SK-N-SH (cell line): ENCODE results near the gene RBBP5. TPM values are rescaled to one million over a fixed set of nuclear protein-coding genes. Genes with fewer than 3 reads are reported as not detected.

Source experiments
- CTCF ChIA-PET: fragments of 300-600, 350-600 bp; formaldehyde crosslinking; extraction: SDS; loops from one replicate; lab custom pipeline; 2021; lab: Yijun Ruan, JAX
- POLR2A ChIA-PET: fragments of 350-600 bp; sonication (Branson Sonifier 250); formaldehyde crosslinking; extraction: SDS; loops from one replicate; lab custom pipeline; 2020; ENCODE audit warnings: antibody characterized with exemption, inconsistent platforms; lab: Yijun Ruan, JAX
- DNase-seq: peaks from one replicate; pipeline ENCODE4 v3.0.0; 2012
- H2AFZ ChIP-seq: fragments of 200-600 bp; sonication (generic); 2 replicates; pipeline ENCODE4 v1.8.1; 2016; ENCODE audit warnings: antibody characterized with exemption, mild to moderate bottlenecking, low read depth
- H3F3A ChIP-seq: fragments of 200-600 bp; sonication (generic); replicated peaks from 2 replicates; pipeline ENCODE3; 2016; ENCODE audit warnings: antibody characterized with exemption, mild to moderate bottlenecking; ENCODE audit not compliant: insufficient read depth
- H3K27ac ChIP-seq, 2 experiments: fragments of 200-500 bp in 1 of 2; fragments of 200-600 bp in 1 of 2; sonication (Bioruptor generic) in 1 of 2; sonication (generic), shearing (Covaris generic) in 1 of 2; 2 replicates each; pipeline versions ENCODE4 v1.5.1 to v1.6.1; 2014 to 2016; ENCODE audit warnings: low read depth in 2 of 2, inconsistent platforms in 1 of 2, low read length in 1 of 2, mild to moderate bottlenecking in 1 of 2, mixed read lengths in 1 of 2
- H3K27me3 ChIP-seq: fragments of 200-600 bp; sonication (generic), shearing (Covaris generic); 2 replicates; pipeline ENCODE4 v1.6.1; 2016; ENCODE audit warnings: mixed run types; ENCODE audit not compliant: insufficient read depth
- H3K36me3 ChIP-seq, 2 experiments: fragments of 200-500 bp in 1 of 2; fragments of 200-600 bp in 1 of 2; sonication (Bioruptor generic) in 1 of 2; sonication (generic) in 1 of 2; replicated peaks in 1 of 2; 2 replicates each; pipeline versions ENCODE3 to v1.5.1; 2014 to 2016; ENCODE audit warnings: low read length in 1 of 2, mild to moderate bottlenecking in 1 of 2; ENCODE audit not compliant: insufficient read depth in 2 of 2, control insufficient read depth in 1 of 2
- H3K4me1 ChIP-seq, 2 experiments: fragments of 200-500 bp in 1 of 2; fragments of 200-600 bp in 1 of 2; sonication (Bioruptor generic) in 1 of 2; sonication (generic), shearing (Covaris generic) in 1 of 2; 2 replicates each; pipeline versions ENCODE4 v1.5.1 to v1.6.1; 2014 to 2016; ENCODE audit warnings: low read depth in 1 of 2, low read length in 1 of 2, mixed run types in 1 of 2; ENCODE audit not compliant: insufficient read depth in 2 of 2, control insufficient read depth in 1 of 2
- H3K4me2 ChIP-seq: fragments of 200-600 bp; sonication (generic), shearing (Covaris generic); 2 replicates; pipeline ENCODE4 v1.6.1; 2017; ENCODE audit warnings: mixed run types
- H3K4me3 ChIP-seq, 2 experiments: fragments of 200-500 bp in 1 of 2; fragments of 200-600 bp in 1 of 2; sonication (Bioruptor generic) in 1 of 2; sonication (generic), shearing (Covaris generic) in 1 of 2; 2 replicates each; pipeline versions ENCODE4 v1.5.1 to v1.8.1; 2014 to 2016; ENCODE audit warnings: low read depth in 2 of 2, inconsistent platforms in 1 of 2, low read length in 1 of 2, mild to moderate bottlenecking in 1 of 2, mixed read lengths in 1 of 2, moderate library complexity in 1 of 2
- H3K79me2 ChIP-seq: fragments of 200-600 bp; sonication (generic); 2 replicates; pipeline ENCODE4 v1.8.1; 2017; ENCODE audit warnings: mild to moderate bottlenecking; ENCODE audit not compliant: insufficient read depth
- H3K9ac ChIP-seq: fragments of 200-600 bp; sonication (generic); 2 replicates; pipeline ENCODE4 v1.6.1; 2017; ENCODE audit warnings: mixed run types
- H3K9me2 ChIP-seq: fragments of 200-600 bp; sonication (generic); 2 replicates; pipeline ENCODE4 v1.6.1; 2017; ENCODE audit warnings: mixed run types
- H3K9me3 ChIP-seq: fragments of 200-600 bp; sonication (generic); 2 replicates; pipeline ENCODE4 v1.6.1; 2017; ENCODE audit warnings: mixed run types, mild to moderate bottlenecking, moderate library complexity
- H4K20me1 ChIP-seq: fragments of 200-600 bp; sonication (generic); 2 replicates; pipeline ENCODE4 v1.6.1; 2017; ENCODE audit warnings: mild to moderate bottlenecking, mixed run types; ENCODE audit not compliant: insufficient read depth
- CHD2 ChIP-seq: fragments of 150-350 bp; IDR thresholded peaks from 2 replicates; pipeline ENCODE4 v1.6.1; 2018; ENCODE audit warnings: low read length; ENCODE audit not compliant: partially characterized antibody
- EP300 ChIP-seq, 2 experiments: IDR thresholded peaks; 2 replicates each; pipeline versions ENCODE4 v1.4.0 to v1.6.1; 2012; ENCODE audit warnings: borderline replicate concordance in 1 of 2, low read depth in 1 of 2, low read length in 1 of 2
- EZH2phosphoT487 ChIP-seq: fragments of 200-600 bp; sonication (generic); IDR thresholded peaks from 2 replicates; pipeline ENCODE4 v1.6.1; 2017; ENCODE audit warnings: low read depth, mixed run types, mild to moderate bottlenecking, antibody characterized with exemption, moderate library complexity, borderline replicate concordance
- FOSL2 ChIP-seq: IDR thresholded peaks from 2 replicates; pipeline ENCODE4 v1.4.0; 2012; ENCODE audit warnings: low read depth, mild to moderate bottlenecking, moderate library complexity, borderline replicate concordance
- GABPA ChIP-seq: IDR thresholded peaks from 2 replicates; pipeline ENCODE4 v1.4.0; 2012; ENCODE audit warnings: low read depth, mild to moderate bottlenecking
- GATA2 ChIP-seq: sonication (generic); formaldehyde crosslinking; IDR thresholded peaks from 2 replicates; pipeline ENCODE4 v1.5.0; 2020; ENCODE audit warnings: mild to moderate bottlenecking, missing genetic modification reagents
- JUND ChIP-seq: IDR thresholded peaks from 2 replicates; pipeline ENCODE4 v1.4.0; 2012
- MXI1 ChIP-seq: IDR thresholded peaks from 2 replicates; pipeline ENCODE4 v1.6.1; 2012; ENCODE audit warnings: mild to moderate bottlenecking, low read depth, low read length, improper control_type of control experiment
- NFIC ChIP-seq: IDR thresholded peaks from 2 replicates; pipeline ENCODE4 v1.4.0; 2012; ENCODE audit warnings: borderline replicate concordance
- NRF1 ChIP-seq: IDR thresholded peaks from 2 replicates; pipeline ENCODE4 v1.6.1; 2012; ENCODE audit warnings: low read depth, mild to moderate bottlenecking, low read length
- PBX3 ChIP-seq: IDR thresholded peaks from 2 replicates; pipeline ENCODE4; 2012
- POLR2AphosphoS5 ChIP-seq: IDR thresholded peaks from 2 replicates; pipeline ENCODE4 v1.6.1; 2012; ENCODE audit warnings: low read depth, low read length
- RAD21 ChIP-seq: IDR thresholded peaks from 2 replicates; pipeline ENCODE4 v1.6.1; 2012; ENCODE audit warnings: mild to moderate bottlenecking, low read length
- RXRA ChIP-seq: IDR thresholded peaks from 2 replicates; pipeline ENCODE4 v1.4.0; 2012; ENCODE audit warnings: low read depth, mild to moderate bottlenecking, borderline replicate concordance
- SMC3 ChIP-seq: IDR thresholded peaks from 2 replicates; pipeline ENCODE4 v1.6.1; 2012; ENCODE audit warnings: low read depth, low read length, improper control_type of control experiment
- TAF1 ChIP-seq: IDR thresholded peaks from 2 replicates; pipeline ENCODE4 v1.6.1; 2012; ENCODE audit warnings: low read depth, mild to moderate bottlenecking, low read length, moderate library complexity, borderline replicate concordance
- TEAD4 ChIP-seq: IDR thresholded peaks from 2 replicates; pipeline ENCODE4 v1.4.0; 2012; ENCODE audit warnings: mild to moderate bottlenecking, borderline replicate concordance; ENCODE audit not compliant: insufficient read depth
- YY1 ChIP-seq: IDR thresholded peaks from 2 replicates; pipeline ENCODE4 v1.4.0; 2012; ENCODE audit warnings: low read depth, mild to moderate bottlenecking
- WGBS: methylation state at CpG from one replicate; pipeline ENCODE4 v1.1.6; 2017; ENCODE audit warnings: low lambda C conversion rate; 5-methylcytosine and 5-hydroxymethylcytosine counted together
- polyA plus RNA-seq, 3 experiments: library from polyadenylated mRNA; depleted of rRNA; stranded (reverse); fragments of >200 nt; gene quantifications; 2 replicates each; pipeline ENCODE4 v1.2.3, GENCODE V29; 2012
- TF ChIP-seq, protein P1 (sequence below): IDR thresholded peaks from 2 replicates; pipeline ENCODE4 v1.4.0; 2012; ENCODE audit warnings: low read depth, borderline replicate concordance
- TF ChIP-seq, protein P2 (sequence below): fragments of 200-600 bp; sonication (generic); IDR thresholded peaks from 2 replicates; pipeline ENCODE4 v1.6.1; 2017; ENCODE audit warnings: antibody characterized with exemption, mild to moderate bottlenecking, moderate library complexity

The RBBP5 gene
- polyA plus RNA-seq, 1 of the 3 experiments (the other 2 are of a cell fraction), result 5.7 TPM

- no peak overlapping the region for H3K9ac ChIP-seq
- H3K27ac ChIP-seq, result no peak overlapping the region
- no peaks in the 10 kb centered on the region for H4K20me1 ChIP-seq
- TF ChIP-seq RXRA, result no peak
- TF ChIP-seq CHD2, result no peak
- TF ChIP-seq YY1, result no peak
- TF ChIP-seq JUND, result no peak
- no peak for TF ChIP-seq GABPA
- no peak for TF ChIP-seq MXI1
- TF ChIP-seq TEAD4, result no peak
- TF ChIP-seq POLR2AphosphoS5, result no peak
- no peak for TF ChIP-seq FOSL2
- TF ChIP-seq, protein P1, sequence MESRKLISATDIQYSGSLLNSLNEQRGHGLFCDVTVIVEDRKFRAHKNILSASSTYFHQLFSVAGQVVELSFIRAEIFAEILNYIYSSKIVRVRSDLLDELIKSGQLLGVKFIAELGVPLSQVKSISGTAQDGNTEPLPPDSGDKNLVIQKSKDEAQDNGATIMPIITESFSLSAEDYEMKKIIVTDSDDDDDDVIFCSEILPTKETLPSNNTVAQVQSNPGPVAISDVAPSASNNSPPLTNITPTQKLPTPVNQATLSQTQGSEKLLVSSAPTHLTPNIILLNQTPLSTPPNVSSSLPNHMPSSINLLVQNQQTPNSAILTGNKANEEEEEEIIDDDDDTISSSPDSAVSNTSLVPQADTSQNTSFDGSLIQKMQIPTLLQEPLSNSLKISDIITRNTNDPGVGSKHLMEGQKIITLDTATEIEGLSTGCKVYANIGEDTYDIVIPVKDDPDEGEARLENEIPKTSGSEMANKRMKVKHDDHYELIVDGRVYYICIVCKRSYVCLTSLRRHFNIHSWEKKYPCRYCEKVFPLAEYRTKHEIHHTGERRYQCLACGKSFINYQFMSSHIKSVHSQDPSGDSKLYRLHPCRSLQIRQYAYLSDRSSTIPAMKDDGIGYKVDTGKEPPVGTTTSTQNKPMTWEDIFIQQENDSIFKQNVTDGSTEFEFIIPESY, result no peak
- TF ChIP-seq SMC3, result no peak
- TF ChIP-seq, all 33 proteins: peak for 0
- Histone ChIP-seq H3K9me3 (no peaks in the 10 kb centered on the region), H3K36me3 (peaks cover 0 to 4% of the 10 kb centered on the region in 2 experiments), H3K4me3 (no peak overlapping the region), H2AFZ (no peak overlapping the region), H3F3A (peaks cover 18% of the 10 kb centered on the region), H3K4me2 (no peak overlapping the region), H3K4me1 (peaks cover 0 to 3% of the 10 kb centered on the region in 2 experiments; a peak in 1 of 4 replicates), H3K9me2 (no peaks in the 10 kb centered on the region), H3K79me2 (peaks cover 25% of the 10 kb centered on the region; the same call in 1 of the 2 replicates), H3K27me3 (no peaks in the 10 kb centered on the region)
- ChIA-PET POLR2A (no interaction called here), CTCF (interaction anchor here (0.6 kb wide), 1 partner anchor 621 kb away, joined by 3 read pairs; no protein-coding TSS in a partner anchor)
- 92% methylated on average over 10 of the region's 10 CpGs for WGBS
- no peak for DNase-seq
Measured at GRCh38 chr1:205169248-205169647, 47.5 kb upstream of the RBBP5 start.

DNA sequence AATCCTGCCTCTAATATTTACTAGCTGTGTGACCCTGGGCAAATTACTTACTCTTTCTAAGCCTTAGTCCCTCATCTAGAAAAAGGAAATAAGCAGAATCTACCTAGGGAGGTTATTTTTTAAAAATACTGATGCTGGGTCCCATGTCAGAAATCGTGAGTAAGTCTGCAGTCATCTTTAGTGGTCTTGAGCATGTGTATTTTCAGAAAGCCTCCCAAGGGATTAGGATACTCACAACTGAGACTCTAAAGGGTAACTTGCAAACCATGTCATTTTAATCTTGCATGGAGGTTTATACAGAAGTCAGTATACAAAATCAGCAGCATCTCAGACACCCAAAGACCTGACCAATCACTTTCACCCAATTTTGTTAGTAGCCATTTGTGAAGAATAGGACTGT lies 46.5 kb upstream of the RBBP5 start:
- DNase-seq, result no peak
- Histone ChIP-seq H3K27me3 (no peaks in the 10 kb centered on the region), H3K4me3 (no peak overlapping the region), H3K9me2 (no peaks in the 10 kb centered on the region), H4K20me1 (no peaks in the 10 kb centered on the region), H3K36me3 (peaks cover 2 to 9% of the 10 kb centered on the region in 2 experiments), H3K79me2 (peaks cover 15% of the 10 kb centered on the region; the same call in 1 of the 2 replicates), H3K9ac (no peak overlapping the region), H3F3A (peaks cover 10% of the 10 kb centered on the region), H3K4me1 (peaks cover 0 to 3% of the 10 kb centered on the region in 2 experiments; a peak in 1 of 4 replicates), H2AFZ (no peak overlapping the region), H3K9me3 (no peaks in the 10 kb centered on the region), H3K27ac (no peak overlapping the region), H3K4me2 (no peak overlapping the region)
- 90% methylated on average over 1 of the region's 1 CpG for WGBS
- ChIA-PET CTCF (no interaction called here), POLR2A (no interaction called here)
- TF ChIP-seq NFIC (no peak), TAF1 (no peak), PBX3 (no peak), EP300 (IDR thresholded peaks at IDR 0.05; ENCODE audit: borderline replicate concordance in 1 of 2, low read depth in 1 of 2, low read length in 1 of 2) (no peak), GATA2 (CRISPR knock-in tag) (no peak), RAD21 (no peak), EZH2phosphoT487 (no peak), NRF1 (no peak)
- TF ChIP-seq, protein P2, sequence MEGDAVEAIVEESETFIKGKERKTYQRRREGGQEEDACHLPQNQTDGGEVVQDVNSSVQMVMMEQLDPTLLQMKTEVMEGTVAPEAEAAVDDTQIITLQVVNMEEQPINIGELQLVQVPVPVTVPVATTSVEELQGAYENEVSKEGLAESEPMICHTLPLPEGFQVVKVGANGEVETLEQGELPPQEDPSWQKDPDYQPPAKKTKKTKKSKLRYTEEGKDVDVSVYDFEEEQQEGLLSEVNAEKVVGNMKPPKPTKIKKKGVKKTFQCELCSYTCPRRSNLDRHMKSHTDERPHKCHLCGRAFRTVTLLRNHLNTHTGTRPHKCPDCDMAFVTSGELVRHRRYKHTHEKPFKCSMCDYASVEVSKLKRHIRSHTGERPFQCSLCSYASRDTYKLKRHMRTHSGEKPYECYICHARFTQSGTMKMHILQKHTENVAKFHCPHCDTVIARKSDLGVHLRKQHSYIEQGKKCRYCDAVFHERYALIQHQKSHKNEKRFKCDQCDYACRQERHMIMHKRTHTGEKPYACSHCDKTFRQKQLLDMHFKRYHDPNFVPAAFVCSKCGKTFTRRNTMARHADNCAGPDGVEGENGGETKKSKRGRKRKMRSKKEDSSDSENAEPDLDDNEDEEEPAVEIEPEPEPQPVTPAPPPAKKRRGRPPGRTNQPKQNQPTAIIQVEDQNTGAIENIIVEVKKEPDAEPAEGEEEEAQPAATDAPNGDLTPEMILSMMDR, result no peak
